ENCODE measurements around the gene SPDYE4. TPM values are rescaled to one million over a fixed set of nuclear protein-coding genes. Genes with fewer than 3 reads are reported as not detected.

Gene SPDYE4
- total RNA-seq, 1 donor from 2014 or later, result not detected

DNA sequence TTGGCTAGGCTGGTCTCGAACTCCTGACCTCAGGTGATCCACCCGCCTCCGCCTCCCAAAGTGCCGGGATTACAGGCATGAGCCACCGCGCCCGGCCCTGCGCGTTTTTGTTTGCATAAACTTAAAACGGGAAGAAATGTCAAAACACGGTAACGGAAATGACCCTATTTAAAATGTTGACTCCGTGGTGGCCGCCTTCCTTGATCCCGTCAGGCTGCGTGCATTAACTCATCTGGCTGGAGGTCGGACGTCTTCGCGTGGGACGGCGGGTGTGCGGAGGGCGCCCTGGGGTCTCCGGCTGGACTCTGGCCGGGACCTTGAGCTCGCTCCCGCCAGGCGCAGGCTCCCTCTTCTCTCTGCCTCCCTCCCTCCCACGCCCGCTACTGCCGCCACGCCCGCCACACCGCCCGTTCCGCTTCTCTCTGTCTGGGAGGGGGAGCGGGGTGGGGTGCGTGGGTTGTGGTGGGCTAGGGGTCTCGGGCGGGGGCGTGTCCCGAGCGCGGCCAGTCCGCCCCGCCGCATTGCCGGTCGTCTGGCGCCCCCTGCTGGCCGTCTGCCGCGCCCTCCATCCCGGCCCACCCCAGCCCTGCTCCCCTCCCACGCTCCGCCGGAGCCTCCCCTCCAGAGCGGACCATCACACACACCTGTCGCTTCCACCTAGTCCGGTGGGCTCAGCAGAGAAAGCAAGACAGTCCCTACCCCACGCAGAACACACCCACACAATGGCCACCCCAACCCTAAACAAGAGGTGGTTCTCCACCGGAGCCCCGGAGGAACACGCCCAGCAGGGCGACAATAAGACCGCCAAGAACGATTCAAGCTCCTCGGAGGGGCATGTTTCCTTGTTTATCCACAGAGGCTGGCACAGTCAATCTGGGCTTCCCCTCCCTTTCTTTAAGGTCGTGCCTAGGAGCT, 12.5 kb downstream of the SPDYE4 start:
- TF ChIP-seq CTCF (IDR thresholded peaks at IDR 0.05; ENCODE audit: insufficient read depth, low read length, severe bottlenecking), result peak; percentile 84
- peaks cover 2% of the 10 kb centered on the region for H3K27me3 ChIP-seq (ENCODE audit: control insufficient read depth, insufficient read depth, low read length)
- H3K36me3 ChIP-seq (ENCODE audit: control insufficient read depth, insufficient read depth, low read length), result no peaks in the 10 kb centered on the region
- peak; percentile 21 for DNase-seq (ENCODE audit: low read depth)
- no peak for FAIRE-seq
- H3K4me3 ChIP-seq (ENCODE audit: low read depth, low read length), result peak overlapping the region; percentile 50

GRCh38 chr17:8744086-8744785, 14.1 kb downstream of the SPDYE4 start:
- TF ChIP-seq CTCF (IDR thresholded peaks at IDR 0.05; ENCODE audit: insufficient read depth, low read length, severe bottlenecking), result no peak
- no peak overlapping the region for H3K4me3 ChIP-seq (ENCODE audit: low read depth, low read length)
- H3K27me3 ChIP-seq (ENCODE audit: control insufficient read depth, insufficient read depth, low read length), result peaks cover 2% of the 10 kb centered on the region
- FAIRE-seq, result no peak
- no peak for DNase-seq (ENCODE audit: low read depth)
- H3K36me3 ChIP-seq (ENCODE audit: control insufficient read depth, insufficient read depth, low read length), result no peaks in the 10 kb centered on the region

DNA sequence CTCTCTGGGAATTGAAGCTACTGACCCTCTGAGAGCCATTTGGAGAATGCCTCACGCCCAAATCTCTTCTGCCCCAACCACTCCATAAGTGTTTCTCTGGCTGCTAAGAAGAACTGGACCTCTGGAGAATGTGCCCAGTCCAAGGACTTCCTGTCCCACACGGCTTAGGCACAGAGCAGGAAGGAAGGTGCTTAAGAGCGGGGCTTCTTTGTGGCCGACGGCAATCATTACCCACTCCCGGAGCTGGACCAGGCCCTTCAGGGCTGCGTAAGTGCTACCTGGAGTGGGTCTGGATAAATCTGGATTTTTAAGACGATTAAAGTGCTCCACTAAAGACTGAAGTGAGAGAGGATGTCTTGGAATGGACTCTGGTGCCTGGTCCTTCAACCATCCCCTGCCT, 15.5 kb downstream of the SPDYE4 start:
- Histone ChIP-seq H3K4me3 (ENCODE audit: low read depth, low read length) (no peak overlapping the region), H3K27me3 (ENCODE audit: control insufficient read depth, insufficient read depth, low read length) (peaks cover 2% of the 10 kb centered on the region), H3K36me3 (ENCODE audit: control insufficient read depth, insufficient read depth, low read length) (no peaks in the 10 kb centered on the region)
- peak; percentile 23 for FAIRE-seq
- no peak for DNase-seq (ENCODE audit: low read depth)
- TF ChIP-seq CTCF (IDR thresholded peaks at IDR 0.05; ENCODE audit: insufficient read depth, low read length, severe bottlenecking), result no peak

DNA sequence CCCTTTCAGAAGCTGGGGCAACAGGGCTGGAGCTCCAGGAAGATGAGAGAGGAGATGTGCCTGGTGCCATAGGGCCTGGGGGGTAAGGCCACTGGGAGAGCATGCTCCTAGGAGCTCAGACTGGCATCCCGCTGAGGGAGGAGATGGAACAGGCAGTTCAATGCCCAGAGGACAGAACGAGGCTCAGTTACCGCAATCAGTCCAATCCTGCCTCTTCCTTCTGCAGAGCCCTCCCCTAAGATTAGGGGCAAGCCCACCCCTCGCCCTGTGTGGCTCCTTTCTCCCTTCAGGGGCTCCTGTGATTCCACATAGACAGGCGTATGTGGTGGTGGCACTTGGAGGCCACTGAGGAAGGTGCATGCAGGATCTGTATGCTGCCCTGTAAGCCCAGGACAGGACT, 16.1 kb downstream of the SPDYE4 start:
- no peak overlapping the region for H3K4me3 ChIP-seq (ENCODE audit: low read depth, low read length)
- DNase-seq (ENCODE audit: low read depth) (no peak), FAIRE-seq (no peak)
- H3K27me3 ChIP-seq (ENCODE audit: control insufficient read depth, insufficient read depth, low read length), result peaks cover 2% of the 10 kb centered on the region
- TF ChIP-seq CTCF (IDR thresholded peaks at IDR 0.05; ENCODE audit: insufficient read depth, low read length, severe bottlenecking), result no peak
- H3K36me3 ChIP-seq (ENCODE audit: control insufficient read depth, insufficient read depth, low read length), result no peaks in the 10 kb centered on the region

DNA sequence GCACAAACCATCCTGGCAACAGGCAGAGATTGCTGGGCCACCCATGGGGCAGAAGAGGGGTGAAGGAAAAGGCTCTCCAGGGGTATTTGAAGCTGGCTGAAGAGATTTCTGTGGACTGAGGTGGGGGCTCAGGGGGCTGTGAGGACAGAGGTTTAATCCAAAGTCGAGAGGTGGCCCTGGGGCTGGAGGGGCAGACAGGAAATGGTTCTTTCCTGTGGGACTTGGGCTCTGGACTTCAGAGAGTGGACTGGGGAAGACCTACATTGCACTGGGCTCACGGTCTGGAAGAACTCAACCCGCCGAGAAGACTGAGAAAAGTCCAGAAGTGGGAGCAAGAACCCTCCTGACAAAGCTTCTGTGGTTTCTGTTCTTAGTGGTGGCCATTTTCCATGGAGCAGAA, 16.6 kb downstream of the SPDYE4 start:
- Histone ChIP-seq H3K27me3 (ENCODE audit: control insufficient read depth, insufficient read depth, low read length) (peaks cover 2% of the 10 kb centered on the region), H3K36me3 (ENCODE audit: control insufficient read depth, insufficient read depth, low read length) (no peaks in the 10 kb centered on the region), H3K4me3 (ENCODE audit: low read depth, low read length) (no peak overlapping the region)
- FAIRE-seq (no peak), DNase-seq (ENCODE audit: low read depth) (no peak)
- no peak for TF ChIP-seq CTCF (IDR thresholded peaks at IDR 0.05; ENCODE audit: insufficient read depth, low read length, severe bottlenecking)

Data from bronchial epithelial cell (primary cell).